Ishikawa (cell line): ENCODE data around the gene HOXA6.

Experiments
- CEBPB ChIP-seq: IDR thresholded peaks from 2 replicates; pipeline ENCODE4 v1.6.1; 2012
- CREB1 ChIP-seq: IDR thresholded peaks from 2 replicates; pipeline ENCODE4 v1.6.1; 2012; ENCODE audit warnings: low read depth
- EGR1 ChIP-seq: IDR thresholded peaks from 2 replicates; pipeline ENCODE4 v1.6.1; 2012
- EP300 ChIP-seq: IDR thresholded peaks from 2 replicates; pipeline ENCODE4 v1.6.1; 2012; ENCODE audit warnings: borderline replicate concordance
- FOXM1 ChIP-seq: IDR thresholded peaks from 2 replicates; pipeline ENCODE4 v1.6.1; 2012; ENCODE audit warnings: low read depth, borderline replicate concordance
- NFIC ChIP-seq: IDR thresholded peaks from 2 replicates; pipeline ENCODE4 v1.6.1; 2012
- RAD21 ChIP-seq: IDR thresholded peaks from 2 replicates; pipeline ENCODE4 v1.6.1; 2012; ENCODE audit warnings: low read depth
- REST ChIP-seq: IDR thresholded peaks from 2 replicates; pipeline ENCODE4 v1.6.1; 2012; ENCODE audit warnings: low read depth, mild to moderate bottlenecking
- TAF1 ChIP-seq: IDR thresholded peaks from 2 replicates; pipeline ENCODE4 v1.6.1; 2012; ENCODE audit warnings: low read depth, mild to moderate bottlenecking
- TCF12 ChIP-seq: IDR thresholded peaks from 2 replicates; pipeline ENCODE4 v1.6.1; 2012; ENCODE audit warnings: low read depth
- TEAD4 ChIP-seq: IDR thresholded peaks from 2 replicates; pipeline ENCODE4 v1.6.1; 2012
- YY1 ChIP-seq: IDR thresholded peaks from 2 replicates; pipeline ENCODE4 v1.6.1; 2012; ENCODE audit warnings: low read depth
- ZBTB7A ChIP-seq: IDR thresholded peaks from 2 replicates; pipeline ENCODE4 v1.6.1; 2012; ENCODE audit warnings: low read depth
- TF ChIP-seq, protein P1 (sequence below): IDR thresholded peaks from 2 replicates; pipeline ENCODE4 v1.6.1; 2012
- TF ChIP-seq, protein P2 (sequence below): IDR thresholded peaks from 2 replicates; pipeline ENCODE4 v1.6.1; 2012

The HOXA6 gene

DNA sequence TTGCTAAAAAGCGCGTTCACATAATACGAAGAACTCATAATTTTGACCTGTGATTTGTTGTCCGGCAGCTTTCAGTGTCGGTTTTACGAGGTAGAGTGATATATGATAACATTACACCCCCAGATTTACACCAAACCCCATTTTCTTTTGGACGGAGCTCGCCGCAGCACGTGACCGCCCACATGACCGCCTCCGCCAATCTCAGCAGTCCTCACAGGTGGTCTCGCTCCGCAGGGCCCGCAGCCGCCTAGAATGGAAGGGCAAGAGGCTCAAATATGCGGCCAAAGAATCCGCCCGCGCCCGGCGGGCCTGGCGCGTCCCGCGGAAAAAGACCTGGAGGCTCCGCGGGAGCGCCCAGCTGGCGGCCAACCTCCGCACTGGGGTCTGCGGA lies 8.9 kb upstream of the HOXA6 start, which contains the start of gene HOXA7:
TSS of gene HOXA7 (minus strand) at position 168 of the 391 bp plus-strand sequence. CDS start at position 38, 130 bp downstream.
- TF ChIP-seq CEBPB = no peak
- no peak for TF ChIP-seq RAD21
- TF ChIP-seq NFIC = peak; percentile 25
- TF ChIP-seq REST = no peak
- TF ChIP-seq, protein P1, sequence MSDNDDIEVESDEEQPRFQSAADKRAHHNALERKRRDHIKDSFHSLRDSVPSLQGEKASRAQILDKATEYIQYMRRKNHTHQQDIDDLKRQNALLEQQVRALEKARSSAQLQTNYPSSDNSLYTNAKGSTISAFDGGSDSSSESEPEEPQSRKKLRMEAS = no peak; the same call in none of the 2 replicates
- no peak for TF ChIP-seq FOXM1
- TF ChIP-seq TCF12 = no peak; the same call in 1 of the 2 replicates
- TF ChIP-seq CREB1 = no peak
- 0 out of 2 replicates have a peak, but pooled peaks have one; percentile 55 for TF ChIP-seq ZBTB7A
- TF ChIP-seq, protein P2, sequence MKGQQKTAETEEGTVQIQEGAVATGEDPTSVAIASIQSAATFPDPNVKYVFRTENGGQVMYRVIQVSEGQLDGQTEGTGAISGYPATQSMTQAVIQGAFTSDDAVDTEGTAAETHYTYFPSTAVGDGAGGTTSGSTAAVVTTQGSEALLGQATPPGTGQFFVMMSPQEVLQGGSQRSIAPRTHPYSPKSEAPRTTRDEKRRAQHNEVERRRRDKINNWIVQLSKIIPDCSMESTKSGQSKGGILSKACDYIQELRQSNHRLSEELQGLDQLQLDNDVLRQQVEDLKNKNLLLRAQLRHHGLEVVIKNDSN = peak; percentile 100
- TF ChIP-seq EP300 = no peak
- TF ChIP-seq TAF1 = peak; percentile 81
- TF ChIP-seq TEAD4 = peak; percentile 31; the same call in 1 of the 2 replicates
- peak; percentile 81 for TF ChIP-seq YY1
- no peak for TF ChIP-seq EGR1

DNA sequence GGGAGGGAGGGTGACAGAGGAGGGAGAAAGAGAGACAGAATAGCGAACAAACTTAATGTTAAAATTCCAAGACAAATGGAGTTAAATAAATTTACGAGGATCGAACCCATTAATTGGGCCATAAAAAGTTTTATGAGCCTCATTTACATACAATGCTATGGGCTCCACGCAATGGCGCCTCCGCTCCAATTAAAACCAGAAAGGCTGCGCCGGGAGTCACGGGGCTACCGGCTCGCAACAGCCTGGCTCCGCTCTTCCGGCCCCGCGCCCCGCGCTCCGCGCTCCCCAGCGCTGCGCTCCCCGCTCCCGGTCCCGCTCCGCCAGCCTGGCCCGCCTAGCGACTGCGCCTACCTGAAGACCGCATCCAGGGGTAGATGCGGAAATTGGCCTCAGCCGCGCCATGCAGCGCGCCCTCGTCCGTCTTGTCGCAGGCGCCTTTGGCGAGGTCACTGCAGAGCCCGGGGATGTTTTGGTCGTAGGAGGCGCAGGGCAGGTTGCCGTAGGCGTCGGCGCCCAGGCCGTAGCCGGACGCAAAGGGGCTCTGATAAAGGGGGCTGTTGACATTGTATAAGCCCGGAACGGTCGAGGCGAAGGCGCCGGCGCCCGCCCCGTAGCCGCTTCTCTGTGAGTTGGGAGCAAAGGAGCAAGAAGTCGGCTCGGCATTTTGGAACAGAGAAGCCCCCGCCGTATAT lies 8.4 kb upstream of the HOXA6 start:
- TF ChIP-seq, protein P1 = peak; percentile 50
- no peak for TF ChIP-seq CREB1
- TF ChIP-seq, protein P2 = peak; percentile 65
- TF ChIP-seq TAF1 = peak; percentile 31
- TF ChIP-seq EP300 = no peak

GRCh38 chr7:27154901-27155815 lies 7.6 kb upstream of the HOXA6 start:
- TF ChIP-seq CEBPB = no peak
- no peak for TF ChIP-seq REST
- no peak for TF ChIP-seq EGR1
- TF ChIP-seq EP300 = no peak
- TF ChIP-seq, protein P2 = no peak
- TF ChIP-seq, protein P1 = no peak
- TF ChIP-seq TEAD4 = no peak
- no peak for TF ChIP-seq FOXM1
- TF ChIP-seq CREB1 = no peak
- no peak for TF ChIP-seq RAD21
- no peak for TF ChIP-seq TAF1
- no peak for TF ChIP-seq YY1
- no peak for TF ChIP-seq TCF12
- TF ChIP-seq ZBTB7A = no peak

GRCh38 chr7:27154369-27154768 lies 6.8 kb upstream of the HOXA6 start:
- TF ChIP-seq EP300 = no peak
- TF ChIP-seq TAF1 = no peak
- no peak for TF ChIP-seq EGR1
- TF ChIP-seq ZBTB7A = no peak

GRCh38 chr7:27153526-27153925 lies 6.0 kb upstream of the HOXA6 start:
- TF ChIP-seq CEBPB = no peak
- TF ChIP-seq NFIC = no peak
- no peak for TF ChIP-seq CREB1
- TF ChIP-seq, protein P1 = no peak
- TF ChIP-seq, protein P2 = no peak
- no peak for TF ChIP-seq TAF1
- TF ChIP-seq FOXM1 = no peak
- TF ChIP-seq REST = no peak
- no peak for TF ChIP-seq EGR1
- TF ChIP-seq ZBTB7A = no peak
- no peak for TF ChIP-seq YY1
- TF ChIP-seq TCF12 = no peak
- no peak for TF ChIP-seq RAD21
- no peak for TF ChIP-seq EP300
- no peak for TF ChIP-seq TEAD4
